ENCODE results near the gene GATA3.

The GATA3 gene

DNA sequence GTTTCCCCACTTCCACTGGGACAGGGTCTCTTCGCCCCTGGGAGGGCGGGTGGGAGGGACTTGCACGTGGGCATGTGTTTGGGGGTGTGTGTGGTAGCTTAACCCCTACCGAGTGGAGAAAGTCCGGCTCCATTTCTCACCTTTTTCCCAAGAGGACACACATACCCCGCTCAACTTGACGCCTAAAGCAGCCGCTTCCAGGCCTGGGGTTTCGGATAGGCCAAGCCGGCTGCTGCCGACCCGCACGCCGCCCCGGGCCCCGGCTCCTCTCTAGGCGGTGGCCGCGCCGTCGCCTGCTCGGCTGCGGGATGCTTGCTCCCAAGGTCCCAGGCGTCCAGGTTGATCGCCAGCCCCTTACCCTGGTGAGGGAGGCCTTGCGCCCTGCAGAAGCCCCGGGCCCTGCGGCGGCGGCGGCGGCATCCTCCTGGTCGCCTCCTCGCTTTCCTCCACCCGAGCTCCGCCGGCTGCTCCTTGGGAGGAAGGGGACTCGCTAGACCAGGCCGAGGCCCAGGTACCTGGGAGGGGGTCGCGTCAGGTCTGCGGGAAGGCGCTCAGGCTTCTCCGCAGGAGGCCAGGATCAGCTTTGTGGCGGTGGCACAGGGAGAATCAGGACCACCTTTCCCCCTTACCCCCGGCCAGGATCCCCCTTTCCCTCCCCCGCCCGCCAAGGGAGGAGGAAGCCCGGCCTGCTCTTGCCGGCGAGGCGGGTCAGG is 3.2 kb upstream of the GATA3 start:
- DNase-seq, result no peak

DNA sequence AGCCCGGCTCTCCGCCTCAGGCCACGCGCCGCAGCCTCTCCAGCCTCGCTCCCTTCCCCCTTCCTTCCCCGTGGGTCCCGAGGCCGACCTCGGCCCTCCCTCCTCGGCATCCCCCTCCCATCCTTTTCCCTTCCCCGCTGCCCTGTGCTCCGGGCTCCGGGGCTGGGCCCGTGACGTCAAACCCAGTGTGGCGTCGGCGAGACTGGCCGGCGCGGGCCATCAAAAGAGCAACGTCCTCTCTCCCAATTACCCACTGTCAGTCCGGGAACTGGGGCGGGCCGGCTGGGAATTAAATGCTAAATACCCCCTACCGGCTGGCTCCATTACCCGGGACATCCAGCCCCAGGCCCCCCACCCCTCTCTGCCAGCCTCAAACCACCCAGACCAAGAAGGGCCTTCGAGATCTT is 2.6 kb upstream of the GATA3 start:
- no peak for DNase-seq

DNA sequence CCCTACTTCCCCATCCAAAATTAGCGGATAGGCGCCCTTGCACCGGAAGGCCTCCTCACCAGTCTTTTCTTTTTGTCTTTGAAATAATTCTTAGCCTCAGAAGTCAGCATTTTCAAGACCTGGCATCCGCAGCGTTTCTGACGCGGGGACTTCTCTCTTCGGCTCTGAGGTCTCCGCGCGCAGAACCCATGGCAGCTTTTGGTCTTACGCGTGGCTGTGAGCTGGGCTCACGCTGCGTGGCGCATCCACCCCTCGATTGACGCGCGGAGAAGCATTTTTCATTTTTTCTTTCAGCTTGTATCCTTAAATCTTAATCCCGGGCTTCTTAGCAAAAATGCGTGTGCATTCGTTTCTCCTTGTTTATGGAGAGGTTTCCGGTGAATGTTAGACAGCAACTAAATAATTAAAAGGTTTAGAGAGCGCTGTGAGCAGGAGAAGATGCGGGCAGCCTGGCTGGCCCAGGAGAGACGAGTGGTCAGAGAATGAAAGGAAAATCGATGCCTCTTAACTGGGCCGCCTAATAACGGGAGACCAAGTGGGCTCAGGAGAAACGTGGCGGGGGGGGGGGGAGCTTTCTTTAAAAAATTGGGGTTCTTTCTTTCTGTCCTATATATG is 2.0 kb upstream of the GATA3 start:
- no peak for DNase-seq

DNA sequence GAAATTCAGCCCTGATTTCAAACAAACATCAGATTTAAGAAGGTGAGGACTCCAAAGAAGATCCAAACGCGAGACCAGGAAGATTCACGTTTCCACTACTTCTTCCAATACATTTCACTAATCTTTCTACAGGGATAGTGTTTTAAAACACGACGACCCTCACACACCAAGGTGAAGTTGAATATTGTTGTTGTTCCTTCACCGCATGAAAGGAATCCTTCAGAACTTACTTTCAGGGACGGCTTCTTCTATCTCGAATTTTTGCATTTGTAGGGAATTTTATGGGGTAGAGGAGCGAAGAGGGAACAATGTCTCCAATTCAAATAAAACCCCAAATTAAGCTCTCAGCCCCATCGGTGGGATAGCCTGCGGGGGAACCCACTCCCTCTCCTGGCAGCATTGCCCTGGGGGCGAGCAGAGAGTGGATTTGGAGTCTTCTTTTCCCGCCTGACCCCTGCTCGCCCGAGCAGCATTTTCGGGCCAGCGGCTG is 1.5 kb upstream of the GATA3 start:
- DNase-seq, result no peak

DNA sequence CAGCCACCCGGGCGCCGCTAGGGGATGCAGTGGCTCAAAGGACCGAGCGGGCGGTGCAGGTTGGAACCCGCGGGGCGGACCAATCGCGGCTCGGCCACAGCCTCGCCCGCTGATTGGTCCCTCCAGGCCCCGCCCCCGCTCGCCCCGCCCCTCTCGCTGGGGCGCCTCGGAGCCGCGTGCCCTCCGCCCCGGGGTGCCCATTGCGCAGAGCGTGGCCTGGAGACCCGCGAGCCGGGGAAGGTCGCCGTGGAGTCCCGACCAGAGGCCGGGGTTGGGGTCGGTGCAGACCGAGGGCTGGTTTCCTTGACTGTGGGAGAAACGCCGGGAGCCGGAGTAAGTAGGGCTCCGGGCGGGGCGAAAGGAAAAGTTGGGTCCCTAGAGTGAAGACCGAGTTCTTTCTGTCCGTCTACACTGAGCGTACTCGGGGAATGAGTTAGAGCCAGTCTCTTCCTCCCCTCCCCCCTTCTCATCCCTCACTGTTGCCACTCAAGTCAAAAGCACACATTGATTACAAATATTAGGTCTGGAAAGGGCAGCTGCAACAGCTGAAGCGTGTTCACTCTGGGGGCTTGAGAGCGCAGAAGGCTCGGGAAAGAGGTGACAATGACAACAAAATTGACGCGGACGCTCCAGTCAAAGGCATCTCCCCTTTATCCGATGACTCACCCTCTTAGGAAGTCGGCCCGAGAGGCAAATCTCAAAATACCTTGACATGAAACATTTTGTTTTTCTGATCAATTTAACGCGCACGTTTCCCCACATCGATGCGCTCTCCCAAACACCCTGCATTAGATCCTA is 843 bp upstream of the GATA3 start:
- peak; percentile 97 for DNase-seq

GRCh38 chr10:8054244-8054493 is 319 bp upstream of the GATA3 start:
- no peak for DNase-seq

GRCh38 chr10:8055420-8056349 is 1.2 kb downstream of the GATA3 start:
- DNase-seq, result peak; percentile 58

DNA sequence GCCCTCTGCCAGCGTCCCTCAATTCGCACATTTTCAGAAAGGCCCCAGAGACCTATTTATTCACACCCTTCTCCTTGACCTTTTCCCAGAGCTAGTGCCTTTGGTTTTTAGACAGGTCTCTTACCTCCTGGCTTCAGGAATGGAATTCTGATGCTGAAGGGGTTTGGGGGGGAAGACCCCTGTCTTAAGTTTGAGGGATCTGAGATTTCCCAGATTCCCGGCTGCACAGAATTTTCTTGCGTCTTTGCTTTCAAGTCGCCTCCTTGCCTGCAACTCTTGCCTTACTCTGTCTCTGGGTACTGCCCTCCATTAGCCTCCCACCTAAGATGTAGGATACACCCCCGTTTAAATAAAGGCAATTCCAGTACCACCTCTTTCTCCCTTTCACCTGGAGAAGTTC is 1.9 kb downstream of the GATA3 start:
- no peak for DNase-seq

DNA sequence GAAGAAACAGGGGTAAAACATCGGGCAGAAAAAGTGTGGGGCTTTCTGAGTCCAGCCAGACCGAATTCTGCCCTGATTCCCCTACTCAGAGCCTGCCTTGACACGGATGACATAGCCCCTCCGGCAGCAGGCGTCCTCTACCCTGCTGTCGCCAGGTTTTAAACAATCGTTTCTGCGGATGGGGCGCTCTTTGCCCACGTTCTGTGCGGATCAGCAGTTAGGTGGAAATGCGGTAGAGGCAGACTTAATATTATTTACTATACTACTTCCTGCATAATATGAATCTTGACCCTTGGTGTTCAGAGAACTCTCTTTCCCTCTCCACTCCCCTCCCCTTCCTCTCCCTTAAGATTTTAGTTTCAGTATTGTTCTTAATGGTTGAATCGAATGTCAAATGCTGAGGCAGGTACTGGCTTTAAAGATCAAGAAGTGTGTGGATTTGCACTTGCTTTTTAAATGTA is 2.4 kb downstream of the GATA3 start:
- peak; percentile 66 for DNase-seq

DNA sequence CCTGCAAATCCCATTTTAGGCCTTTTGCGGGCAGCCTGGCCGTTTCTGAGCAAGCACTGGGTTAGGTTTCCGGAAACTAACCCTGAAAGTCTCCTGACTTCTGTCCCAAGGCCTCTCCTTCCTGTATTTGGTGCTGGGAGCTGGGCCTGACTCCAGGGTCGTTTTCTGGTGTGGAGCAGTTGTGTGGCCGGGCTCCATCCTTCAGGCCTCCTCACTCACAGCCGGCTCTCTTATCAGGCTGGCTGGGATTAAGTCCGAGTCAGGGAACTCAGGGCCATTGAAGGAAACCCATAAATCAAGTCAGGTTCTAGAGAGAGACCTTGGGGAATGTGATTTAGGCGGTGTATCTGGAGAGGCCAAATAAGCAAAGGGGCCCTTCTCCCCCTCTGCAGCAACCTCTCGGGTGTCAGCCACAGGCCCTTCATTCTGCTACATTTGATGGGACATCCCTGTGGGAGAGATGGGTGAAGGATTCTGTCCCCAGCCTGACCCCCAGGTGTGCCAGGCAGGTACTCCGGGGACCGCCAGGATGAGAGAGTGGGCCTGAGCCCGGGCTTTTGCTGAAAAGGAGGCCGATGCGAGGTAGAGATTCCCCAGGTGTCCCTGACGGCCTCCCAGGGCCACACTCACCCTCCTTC is 3.3 kb downstream of the GATA3 start:
- DNase-seq, result no peak

- no peak for DNase-seq
Measured at GRCh38 chr10:8058274-8059111, 4.0 kb downstream of the GATA3 start.

DNA sequence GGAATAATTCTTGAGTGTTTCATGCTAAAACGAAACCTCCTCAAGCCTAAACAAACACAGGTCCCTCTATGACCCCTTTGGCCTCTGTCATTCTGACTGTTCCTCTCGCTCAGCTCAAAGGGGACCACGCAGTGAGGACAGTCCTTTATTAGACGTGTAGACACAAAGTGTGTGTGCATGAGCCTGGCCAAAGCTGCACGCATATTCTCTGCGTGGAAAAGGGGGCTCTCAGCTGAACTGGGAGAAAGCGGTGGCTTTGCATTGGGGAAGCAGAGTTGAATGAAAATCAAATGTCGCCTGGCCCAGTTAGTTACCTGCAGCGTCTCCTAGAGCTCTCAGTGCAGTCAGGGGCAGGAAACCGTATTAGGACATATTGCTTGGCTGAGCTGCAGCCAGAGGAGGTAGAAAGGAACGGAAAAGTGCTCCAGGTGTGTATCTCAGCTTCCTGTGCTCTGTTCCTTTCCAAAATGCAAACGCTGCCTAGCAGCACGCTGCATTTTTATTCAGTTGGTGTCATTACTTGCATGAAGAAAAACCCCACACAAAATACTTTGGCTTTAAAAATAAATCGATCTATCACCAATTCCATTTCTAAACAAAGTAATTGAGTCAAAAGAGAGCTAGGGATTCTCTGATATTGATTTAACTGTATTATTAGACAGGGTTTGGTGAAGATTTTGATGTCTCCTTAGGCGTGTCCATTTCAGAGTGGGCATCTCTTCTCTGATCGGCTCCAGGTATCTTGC is 4.9 kb downstream of the GATA3 start:
- DNase-seq, result peak; percentile 50

- DNase-seq, result peak; percentile 75
Measured at GRCh38 chr10:8060010-8060703, 5.7 kb downstream of the GATA3 start.

DNA sequence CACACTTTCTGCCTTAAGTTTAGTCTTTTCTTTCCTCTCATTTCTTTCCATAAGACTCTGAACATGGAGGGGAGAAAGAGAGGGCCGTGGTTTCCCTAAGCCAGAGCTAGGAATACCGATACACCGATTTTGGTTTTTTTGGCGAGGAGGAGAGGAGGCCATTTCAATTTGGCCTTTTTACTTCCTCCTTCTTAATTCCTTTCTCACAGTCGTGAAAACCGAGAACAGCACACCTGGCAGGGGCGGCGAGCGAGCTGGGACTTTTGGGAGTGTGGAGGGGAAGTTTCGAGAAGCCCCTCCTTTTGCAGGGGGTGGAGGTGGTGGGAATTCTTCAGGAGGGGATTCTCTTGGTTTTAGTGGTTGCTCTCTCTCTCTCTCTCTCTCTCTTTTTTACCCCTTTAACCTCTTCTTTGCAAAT is 6.2 kb downstream of the GATA3 start:
- DNase-seq, result no peak

DNA sequence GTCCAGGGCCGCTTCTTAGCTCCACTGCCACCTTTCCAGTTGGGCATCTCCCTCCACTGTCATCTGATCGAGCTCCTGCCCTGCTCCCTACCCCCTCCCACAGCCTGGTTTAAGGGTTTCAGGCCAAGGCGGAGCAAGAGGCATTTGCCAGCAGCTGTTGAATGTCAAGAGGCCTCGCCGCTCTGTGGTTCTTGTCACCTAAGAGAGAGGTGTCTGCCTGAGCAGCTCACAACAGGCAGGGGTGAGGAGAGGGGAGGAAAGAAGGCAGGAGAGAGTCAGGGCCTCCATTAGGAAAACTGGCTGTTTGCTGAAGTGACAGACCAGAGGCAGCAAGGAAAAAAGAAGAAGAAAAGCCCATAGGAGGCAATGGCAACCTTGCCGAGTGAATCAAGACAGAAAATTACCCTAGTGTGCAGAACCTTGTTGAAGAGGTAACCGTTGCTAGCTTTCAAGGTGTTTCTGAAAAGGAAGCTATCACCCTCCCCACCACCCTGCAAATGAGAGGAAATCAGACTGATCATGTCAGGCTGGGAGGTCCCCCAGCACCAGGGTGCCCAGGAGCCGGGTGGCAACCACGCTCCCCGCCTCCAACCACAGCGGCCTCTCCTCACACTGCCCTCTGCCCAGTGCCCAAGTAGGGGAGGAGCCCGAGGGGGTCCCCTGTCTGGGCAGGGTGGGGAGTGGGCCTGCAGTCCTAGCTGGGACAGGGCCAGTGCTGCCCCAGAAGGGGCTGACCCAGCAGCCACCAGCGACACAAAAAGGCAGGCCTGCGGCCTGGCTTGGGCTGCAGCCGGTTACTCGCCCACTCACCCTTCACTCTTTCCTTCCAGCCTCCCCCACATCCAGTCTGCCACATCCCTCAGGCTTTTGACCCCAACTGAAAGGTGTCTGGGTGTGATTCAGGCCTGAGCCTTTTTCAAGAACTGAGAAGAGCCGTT is 7.1 kb downstream of the GATA3 start:
- DNase-seq, result peak; percentile 66

DNA sequence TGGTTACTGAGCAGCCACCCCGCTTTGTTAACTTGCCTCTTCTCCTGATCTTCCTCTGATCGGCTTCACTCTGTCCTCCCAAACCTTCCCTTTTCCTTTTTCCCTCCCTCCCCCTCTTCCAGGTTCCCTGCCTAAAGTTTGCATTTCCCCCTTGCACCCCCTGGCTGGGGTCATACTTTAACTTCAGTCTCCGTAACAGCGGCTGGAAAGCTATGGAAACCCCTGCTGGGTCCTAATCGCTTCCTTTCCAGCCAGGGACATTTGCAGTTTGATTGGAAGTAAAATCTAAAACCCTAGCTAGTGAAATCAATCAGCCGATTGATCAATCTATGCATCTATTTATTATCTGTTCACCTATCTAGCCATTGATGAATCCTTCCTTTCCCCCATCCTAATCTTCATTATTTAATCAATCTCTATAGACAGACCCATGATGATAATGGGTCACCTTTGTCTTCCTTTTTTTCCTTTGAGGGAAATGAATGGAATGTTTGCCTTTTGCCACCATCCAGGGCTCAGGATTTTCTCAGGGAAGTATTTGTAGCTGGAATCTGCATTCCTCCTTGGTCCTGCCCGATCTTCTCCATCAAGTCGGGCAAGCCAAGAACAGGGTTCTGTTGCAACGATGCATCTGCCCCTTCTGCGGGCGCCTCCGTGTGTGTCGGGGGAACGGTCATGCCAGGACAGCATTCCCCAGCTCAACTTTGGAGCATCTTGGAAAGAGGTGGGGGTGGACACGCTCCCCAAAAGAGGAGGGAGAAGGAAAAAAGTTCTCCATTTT is 8.8 kb downstream of the GATA3 start:
- DNase-seq, result no peak

DNA sequence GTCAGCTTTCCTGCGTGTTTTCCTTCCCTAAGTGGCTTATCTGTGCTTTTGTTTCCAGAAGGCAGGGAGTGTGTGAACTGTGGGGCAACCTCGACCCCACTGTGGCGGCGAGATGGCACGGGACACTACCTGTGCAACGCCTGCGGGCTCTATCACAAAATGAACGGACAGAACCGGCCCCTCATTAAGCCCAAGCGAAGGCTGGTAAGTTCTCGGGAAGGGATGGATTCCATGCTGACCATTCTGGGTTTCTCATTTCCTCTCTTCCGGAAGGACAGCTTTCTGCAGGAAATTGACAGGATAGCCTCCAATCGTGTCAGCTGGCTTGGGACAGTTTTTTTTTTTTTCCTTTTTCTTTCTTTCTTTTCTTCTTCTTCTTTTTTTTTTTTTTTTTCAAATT is 9.4 kb downstream of the GATA3 start:
- DNase-seq, result no peak

- DNase-seq, result no peak
Measured at GRCh38 chr10:8064436-8064835, 9.9 kb downstream of the GATA3 start.
